ENCODE data around the gene DSTYK. TPM values are rescaled to one million over a fixed set of nuclear protein-coding genes. Genes with fewer than 3 reads are reported as not detected.

DSTYK gene
- total RNA-seq, 1 experiment from 2014 or later = 6.3 TPM

GRCh38 chr1:205257735-205258134, 46.2 kb upstream of the DSTYK start:
- Mint-ChIP-seq H3K4me3 (ENCODE audit: unreplicated experiment) (no peak overlapping the region), H3K27ac (ENCODE audit: unreplicated experiment) (no peak overlapping the region), H3K36me3 (ENCODE audit: insufficient read depth, unreplicated experiment) (no peaks in the 10 kb centered on the region), H3K9me3 (ENCODE audit: unreplicated experiment) (no peaks in the 10 kb centered on the region), H3K4me1 (ENCODE audit: low read depth, unreplicated experiment) (no peaks in the 10 kb centered on the region), H3K27me3 (ENCODE audit: insufficient read depth, unreplicated experiment) (no peaks in the 10 kb centered on the region)
- CTCF ChIA-PET = interaction anchor here (2.5 kb wide), 1 partner anchor 28 kb away, joined by 16 read pairs; no protein-coding TSS in a partner anchor
- H3K36me3 ChIP-seq (ENCODE audit: control insufficient read depth, insufficient read depth, low read length) = no peaks in the 10 kb centered on the region
- no peak for DNase-seq
- no peak overlapping the region for H3K4me3 ChIP-seq (ENCODE audit: low read depth, low read length)
- TF ChIP-seq CTCF (IDR thresholded peaks at IDR 0.05; ENCODE audit: insufficient read depth in 1 of 2, low read depth in 1 of 2, low read length in 1 of 2, severe bottlenecking in 1 of 2, unreplicated experiment in 1 of 2) = no peak
- H3K27me3 ChIP-seq (replicated peaks; ENCODE audit: control insufficient read depth, insufficient read depth, low read length) = no peaks in the 10 kb centered on the region
- POLR2A ChIA-PET = no interaction called here
- no peaks in the 10 kb centered on the region for H3K9me3 ChIP-seq
- intact Hi-C loops (cut with micrococcal nuclease; ENCODE audit: unreplicated experiment) = no loop called here
- no peaks in the 10 kb centered on the region for H3K4me1 ChIP-seq
- BruUV-seq (replicated peaks) = no TSS peak

- TF ChIP-seq CTCF (IDR thresholded peaks at IDR 0.05; ENCODE audit: insufficient read depth in 1 of 2, low read depth in 1 of 2, low read length in 1 of 2, severe bottlenecking in 1 of 2, unreplicated experiment in 1 of 2) = no peak
- CTCF ChIA-PET = interaction anchor here (0.7 to 2.6 kb wide), 9 partner anchors 21 to 268 kb away, joined by 3 to 57 read pairs (median 6); partner anchors contain the start of gene TMCC2
- H3K9me3 ChIP-seq = no peaks in the 10 kb centered on the region
- Mint-ChIP-seq H3K9me3 (ENCODE audit: unreplicated experiment) (no peaks in the 10 kb centered on the region), H3K36me3 (ENCODE audit: insufficient read depth, unreplicated experiment) (no peaks in the 10 kb centered on the region), H3K4me1 (ENCODE audit: low read depth, unreplicated experiment) (no peaks in the 10 kb centered on the region), H3K27ac (ENCODE audit: unreplicated experiment) (no peak overlapping the region), H3K4me3 (ENCODE audit: unreplicated experiment) (no peak overlapping the region), H3K27me3 (ENCODE audit: insufficient read depth, unreplicated experiment) (no peaks in the 10 kb centered on the region)
- BruUV-seq (replicated peaks) = no TSS peak
- no peak for DNase-seq
- no peak overlapping the region for H3K4me3 ChIP-seq (ENCODE audit: low read depth, low read length)
- POLR2A ChIA-PET = no interaction called here
- no peaks in the 10 kb centered on the region for H3K27me3 ChIP-seq (replicated peaks; ENCODE audit: control insufficient read depth, insufficient read depth, low read length)
- no peaks in the 10 kb centered on the region for H3K36me3 ChIP-seq (ENCODE audit: control insufficient read depth, insufficient read depth, low read length)
- intact Hi-C loops (cut with micrococcal nuclease; ENCODE audit: unreplicated experiment) = loop anchor here (1.0 kb wide), 6 partner anchors 28 to 282 kb away; no protein-coding TSS in a partner anchor
- H3K4me1 ChIP-seq = no peaks in the 10 kb centered on the region
Measured at GRCh38 chr1:205256951-205257625, 45.6 kb upstream of the DSTYK start.

GRCh38 chr1:205255941-205256780, 44.7 kb upstream of the DSTYK start:
- ChIA-PET CTCF (interaction anchor here (0.6 to 2.6 kb wide), 15 partner anchors 10 to 280 kb away, joined by 3 to 57 read pairs (median 5); partner anchors contain the start of gene TMCC2), POLR2A (no interaction called here)
- TF ChIP-seq CTCF (IDR thresholded peaks at IDR 0.05; ENCODE audit: insufficient read depth in 1 of 2, low read depth in 1 of 2, low read length in 1 of 2, severe bottlenecking in 1 of 2, unreplicated experiment in 1 of 2) = peak; percentile 87 to 95
- H3K4me1 Mint-ChIP-seq (ENCODE audit: low read depth, unreplicated experiment) = no peaks in the 10 kb centered on the region
- no peaks in the 10 kb centered on the region for H3K4me1 ChIP-seq
- no peaks in the 10 kb centered on the region for H3K36me3 ChIP-seq (ENCODE audit: control insufficient read depth, insufficient read depth, low read length)
- intact Hi-C loops (cut with micrococcal nuclease; ENCODE audit: unreplicated experiment) = loop anchor here (1.0 kb wide), 6 partner anchors 27 to 281 kb away; no protein-coding TSS in a partner anchor
- H3K27me3 Mint-ChIP-seq (ENCODE audit: insufficient read depth, unreplicated experiment) = no peaks in the 10 kb centered on the region
- no TSS peak for BruUV-seq (replicated peaks)
- DNase-seq = peak; percentile 83 to 90
- no peaks in the 10 kb centered on the region for H3K36me3 Mint-ChIP-seq (ENCODE audit: insufficient read depth, unreplicated experiment)
- no peak overlapping the region for H3K4me3 ChIP-seq (ENCODE audit: low read depth, low read length)
- H3K9me3 Mint-ChIP-seq (ENCODE audit: unreplicated experiment) = no peaks in the 10 kb centered on the region
- H3K4me3 Mint-ChIP-seq (ENCODE audit: unreplicated experiment) = no peak overlapping the region
- no peak overlapping the region for H3K27ac Mint-ChIP-seq (ENCODE audit: unreplicated experiment)
- H3K9me3 ChIP-seq = no peaks in the 10 kb centered on the region
- H3K27me3 ChIP-seq (replicated peaks; ENCODE audit: control insufficient read depth, insufficient read depth, low read length) = no peaks in the 10 kb centered on the region
